Left ventricle myocardium superior (tissue), 1 donor: ENCODE results near the gene ADAMTS16. TPM values are rescaled to one million over a fixed set of nuclear protein-coding genes. Genes with fewer than 3 reads are reported as not detected.

Experiments
- ATAC-seq: fragments of 200-7000 bp; cut with Tn5 transposase; one replicate; pipeline ENCODE4 v1.9.1; 2020; ENCODE audit warnings: mild to moderate bottlenecking, moderate library complexity
- DNase-seq: peaks from one replicate; pipeline ENCODE4 v3.0.0-alpha.2; 2020
- intact Hi-C: fragments of 100-400 bp; cut with micrococcal nuclease; formaldehyde crosslinking; loops from one replicate; pipeline ENCODE4 v1.11.0; 2022
- total RNA-seq: library from RNA; stranded (reverse); fragmentation: NEBNext Ultra II Directional; extraction: Animal tissue kit (Norgen Biotek cat#: 25700); gene quantifications from one replicate; pipeline ENCODE4 v1.2.1, GENCODE V29; 2021
- donor health status: DM: no; HTN: yes; CAD: no; lungs with severe emphysema.

ADAMTS16 gene
- total RNA-seq, 1 donor from 2014 or later, result not detected

GRCh38 chr5:5352675-5353074, 212.5 kb downstream of the ADAMTS16 start:
- DNase-seq (no peak), ATAC-seq (no peak)
- intact Hi-C loops, result no loop called here

GRCh38 chr5:5353681-5354080, 213.6 kb downstream of the ADAMTS16 start:
- no peak for ATAC-seq
- intact Hi-C loops, result no loop called here
- DNase-seq, result no peak

GRCh38 chr5:5356765-5357164, 216.6 kb downstream of the ADAMTS16 start:
- DNase-seq (no peak), ATAC-seq (no peak)
- intact Hi-C loops, result no loop called here

GRCh38 chr5:5359618-5360017, 219.5 kb downstream of the ADAMTS16 start:
- no peak for ATAC-seq
- intact Hi-C loops, result no loop called here

GRCh38 chr5:5360363-5360940, 220.3 kb downstream of the ADAMTS16 start:
- no peak for DNase-seq
- ATAC-seq, result no peak
- intact Hi-C loops, result no loop called here

More at GRCh38 chr5:5359618-5360017, 219.5 kb downstream of the ADAMTS16 start:
- no peak for DNase-seq

- intact Hi-C loops, result no loop called here
- ATAC-seq, result no peak
- no peak for DNase-seq
Measured at GRCh38 chr5:5360941-5361520, 220.9 kb downstream of the ADAMTS16 start.

GRCh38 chr5:5363045-5363444, 222.9 kb downstream of the ADAMTS16 start:
- ATAC-seq (no peak), DNase-seq (no peak)
- intact Hi-C loops, result no loop called here

GRCh38 chr5:5364932-5365331, 224.8 kb downstream of the ADAMTS16 start:
- no peak for ATAC-seq

GRCh38 chr5:5367739-5368138, 227.6 kb downstream of the ADAMTS16 start:
- intact Hi-C loops, result no loop called here
- ATAC-seq, result no peak
- DNase-seq, result no peak

More at GRCh38 chr5:5364932-5365331, 224.8 kb downstream of the ADAMTS16 start:
- intact Hi-C loops, result no loop called here
- no peak for DNase-seq

- DNase-seq (no peak), ATAC-seq (no peak)
- intact Hi-C loops, result no loop called here
Measured at GRCh38 chr5:5369051-5369605, 229.0 kb downstream of the ADAMTS16 start.
